CD4-positive, alpha-beta T cell treated with Interleukin-6 at 100 ng/mL for 8 hours (primary cell): ENCODE results near the gene POGZ.

Experiments
- DNase-seq: peaks from one replicate; pipeline ENCODE4 v3.0.0-alpha.2; 2020; ENCODE audit warnings: mixed read lengths, low spot score

The POGZ gene

GRCh38 chr1:151459331-151460046 is at the start of gene POGZ:
Gene POGZ, minus strand, starts transcription at chr1:151459494. Its CDS starts 17,290 bp downstream, at chr1:151442204.
- peak; percentile 93 for DNase-seq

- DNase-seq: no peak
Measured at GRCh38 chr1:151508833-151509232, 49.5 kb upstream of the POGZ start.

GRCh38 chr1:151504759-151505158 is 45.5 kb upstream of the POGZ start:
- no peak for DNase-seq

GRCh38 chr1:151504252-151504651 is 45.0 kb upstream of the POGZ start:
- DNase-seq: no peak

GRCh38 chr1:151502859-151503780 is 43.8 kb upstream of the POGZ start:
- no peak for DNase-seq

- DNase-seq: no peak
Measured at GRCh38 chr1:151502035-151502700, 42.9 kb upstream of the POGZ start.

- no peak for DNase-seq
Measured at GRCh38 chr1:151501474-151501873, 42.2 kb upstream of the POGZ start.

- DNase-seq: no peak
Measured at GRCh38 chr1:151499930-151500329, 40.6 kb upstream of the POGZ start.

- DNase-seq: no peak
Measured at GRCh38 chr1:151499365-151499764, 40.1 kb upstream of the POGZ start.

GRCh38 chr1:151495316-151495715 is 36.0 kb upstream of the POGZ start:
- DNase-seq: no peak

- DNase-seq: no peak
Measured at GRCh38 chr1:151494741-151495281, 35.5 kb upstream of the POGZ start.

GRCh38 chr1:151493042-151493441 is 33.7 kb upstream of the POGZ start:
- DNase-seq: no peak

GRCh38 chr1:151492120-151492519 is 32.8 kb upstream of the POGZ start:
- no peak for DNase-seq

GRCh38 chr1:151491641-151492040 is 32.3 kb upstream of the POGZ start:
- DNase-seq: no peak

- DNase-seq: no peak
Measured at GRCh38 chr1:151486557-151486956, 27.3 kb upstream of the POGZ start.

GRCh38 chr1:151485685-151486255 is 26.5 kb upstream of the POGZ start:
- no peak for DNase-seq

- DNase-seq: no peak
Measured at GRCh38 chr1:151482017-151482416, 22.7 kb upstream of the POGZ start.

GRCh38 chr1:151479462-151479861 is 20.2 kb upstream of the POGZ start:
- no peak for DNase-seq

GRCh38 chr1:151478923-151479322 is 19.6 kb upstream of the POGZ start:
- no peak for DNase-seq

- DNase-seq: no peak
Measured at GRCh38 chr1:151478140-151478812, 19.0 kb upstream of the POGZ start.

- no peak for DNase-seq
Measured at GRCh38 chr1:151477066-151477465, 17.8 kb upstream of the POGZ start.
